ENCODE data around the gene UGT1A10.
"Not testable (repeated sequence)": the region's sequence is repeated elsewhere in the genome, so short reads cannot be mapped to it uniquely, and the experiment has no call there.

The UGT1A10 gene

DNA sequence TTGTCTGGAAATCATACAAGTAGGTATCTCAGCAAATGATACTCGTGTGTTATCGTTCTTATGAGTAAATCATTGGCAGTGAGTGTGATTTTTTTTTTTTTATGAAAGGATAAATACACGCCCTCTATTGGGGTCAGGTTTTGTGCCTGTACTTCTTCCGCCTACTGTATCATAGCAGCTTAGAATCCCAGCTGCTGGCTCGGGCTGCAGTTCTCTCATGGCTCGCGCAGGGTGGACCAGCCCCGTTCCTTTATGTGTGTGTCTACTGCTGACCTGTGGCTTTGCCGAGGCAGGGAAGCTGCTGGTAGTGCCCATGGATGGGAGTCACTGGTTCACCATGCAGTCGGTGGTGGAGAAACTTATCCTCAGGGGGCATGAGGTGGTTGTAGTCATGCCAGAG is at the start of gene UGT1A10:
Gene UGT1A10 (plus strand): TSS at position 143 of the 400 bp plus-strand sequence. CDS start 75 bp downstream, at position 218.
- H3K36me3 ChIP-seq (ENCODE audit: insufficient read depth, low read length); H3K4me2 ChIP-seq (ENCODE audit: low read depth, low read length, poor library complexity, severe bottlenecking); H4K20me1 ChIP-seq (ENCODE audit: insufficient read depth, low read length, poor library complexity, severe bottlenecking); H3K9ac ChIP-seq (ENCODE audit: low read depth, low read length, poor library complexity, severe bottlenecking); H3K27me3 ChIP-seq (ENCODE audit: insufficient read depth, low read length, poor library complexity, severe bottlenecking); H3F3A ChIP-seq (ENCODE audit: low read depth); H3K9me2 ChIP-seq (replicated peaks; ENCODE audit: low read depth, low read length); H3K79me2 ChIP-seq (ENCODE audit: insufficient read depth, low read length); H3K4me3 ChIP-seq (ENCODE audit: low read length, poor library complexity, severe bottlenecking); H3K4me1 ChIP-seq (ENCODE audit: insufficient read depth, low read length, poor library complexity, severe bottlenecking); H3K9me3 ChIP-seq (ENCODE audit: insufficient read depth, low read depth, low read length); H2AFZ ChIP-seq (ENCODE audit: low read length): not testable (repeated sequence)

DNA sequence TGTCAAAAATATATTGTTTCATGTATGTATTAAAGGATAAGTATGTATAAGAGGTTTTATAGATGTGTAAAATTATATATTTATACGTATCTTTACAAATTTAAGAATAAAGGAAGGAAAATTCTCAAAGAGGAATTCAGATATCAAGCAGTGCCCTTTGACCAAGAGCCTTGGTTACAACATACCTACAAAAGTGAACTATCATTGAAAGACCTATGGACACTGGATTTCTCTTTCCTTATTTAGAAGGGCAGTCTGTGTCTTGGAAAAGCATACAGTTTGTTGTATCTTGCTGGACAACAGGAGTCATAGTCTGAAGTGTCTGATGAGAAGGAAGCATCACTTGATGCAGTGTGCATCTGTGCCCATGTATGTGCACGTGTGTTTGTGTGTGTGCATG is 47.8 kb upstream of the UGT1A10 start:
- Histone ChIP-seq H4K20me1 (ENCODE audit: insufficient read depth, low read length, poor library complexity, severe bottlenecking) (no peaks in the 10 kb centered on the region), H3K4me3 (ENCODE audit: low read length, poor library complexity, severe bottlenecking) (no peak overlapping the region), H3K27me3 (ENCODE audit: insufficient read depth, low read length, poor library complexity, severe bottlenecking) (no peaks in the 10 kb centered on the region), H3K4me2 (ENCODE audit: low read depth, low read length, poor library complexity, severe bottlenecking) (no peak overlapping the region), H3K4me1 (ENCODE audit: insufficient read depth, low read length, poor library complexity, severe bottlenecking) (no peaks in the 10 kb centered on the region), H3K9me3 (ENCODE audit: insufficient read depth, low read depth, low read length) (no peaks in the 10 kb centered on the region), H3K9me2 (replicated peaks; ENCODE audit: low read depth, low read length) (no peaks in the 10 kb centered on the region), H3F3A (ENCODE audit: low read depth) (no peaks in the 10 kb centered on the region), H3K79me2 (ENCODE audit: insufficient read depth, low read length) (no peaks in the 10 kb centered on the region), H3K9ac (ENCODE audit: low read depth, low read length, poor library complexity, severe bottlenecking) (no peak overlapping the region), H3K36me3 (ENCODE audit: insufficient read depth, low read length) (no peaks in the 10 kb centered on the region), H2AFZ (ENCODE audit: low read length) (no peak overlapping the region)
- no peak for TF ChIP-seq EZH2phosphoT487 (IDR thresholded peaks at IDR 0.05; ENCODE audit: borderline replicate concordance)
- TF ChIP-seq, protein P1, sequence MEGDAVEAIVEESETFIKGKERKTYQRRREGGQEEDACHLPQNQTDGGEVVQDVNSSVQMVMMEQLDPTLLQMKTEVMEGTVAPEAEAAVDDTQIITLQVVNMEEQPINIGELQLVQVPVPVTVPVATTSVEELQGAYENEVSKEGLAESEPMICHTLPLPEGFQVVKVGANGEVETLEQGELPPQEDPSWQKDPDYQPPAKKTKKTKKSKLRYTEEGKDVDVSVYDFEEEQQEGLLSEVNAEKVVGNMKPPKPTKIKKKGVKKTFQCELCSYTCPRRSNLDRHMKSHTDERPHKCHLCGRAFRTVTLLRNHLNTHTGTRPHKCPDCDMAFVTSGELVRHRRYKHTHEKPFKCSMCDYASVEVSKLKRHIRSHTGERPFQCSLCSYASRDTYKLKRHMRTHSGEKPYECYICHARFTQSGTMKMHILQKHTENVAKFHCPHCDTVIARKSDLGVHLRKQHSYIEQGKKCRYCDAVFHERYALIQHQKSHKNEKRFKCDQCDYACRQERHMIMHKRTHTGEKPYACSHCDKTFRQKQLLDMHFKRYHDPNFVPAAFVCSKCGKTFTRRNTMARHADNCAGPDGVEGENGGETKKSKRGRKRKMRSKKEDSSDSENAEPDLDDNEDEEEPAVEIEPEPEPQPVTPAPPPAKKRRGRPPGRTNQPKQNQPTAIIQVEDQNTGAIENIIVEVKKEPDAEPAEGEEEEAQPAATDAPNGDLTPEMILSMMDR (conservative IDR thresholded peaks at IDR 0.05; ENCODE audit: low read length) = no peak

DNA sequence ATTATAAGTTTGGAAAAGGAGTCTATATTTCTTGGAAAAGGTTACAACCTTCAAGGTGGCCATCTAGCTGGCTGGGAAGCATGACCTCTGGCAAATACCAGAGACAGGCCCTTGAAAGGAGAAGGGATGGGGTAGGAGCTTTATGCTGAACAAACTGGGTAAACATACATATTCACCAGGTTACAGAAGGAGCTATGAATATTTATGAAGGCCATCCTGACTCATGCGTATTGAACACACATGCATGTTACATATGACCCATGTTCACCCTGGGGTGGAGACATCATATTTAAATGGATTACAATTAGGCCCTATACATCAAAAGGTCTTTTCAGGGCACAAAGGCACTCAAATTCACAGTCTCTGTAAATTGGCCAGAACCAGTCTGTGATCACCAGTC is 43.5 kb upstream of the UGT1A10 start:
- H2AFZ ChIP-seq (ENCODE audit: low read length); H3K9ac ChIP-seq (ENCODE audit: low read depth, low read length, poor library complexity, severe bottlenecking); H3K9me3 ChIP-seq (ENCODE audit: insufficient read depth, low read depth, low read length); H3K9me2 ChIP-seq (replicated peaks; ENCODE audit: low read depth, low read length); H3K79me2 ChIP-seq (ENCODE audit: insufficient read depth, low read length); H3F3A ChIP-seq (ENCODE audit: low read depth); H3K27me3 ChIP-seq (ENCODE audit: insufficient read depth, low read length, poor library complexity, severe bottlenecking); H3K36me3 ChIP-seq (ENCODE audit: insufficient read depth, low read length); H3K4me2 ChIP-seq (ENCODE audit: low read depth, low read length, poor library complexity, severe bottlenecking); H3K4me1 ChIP-seq (ENCODE audit: insufficient read depth, low read length, poor library complexity, severe bottlenecking); H3K4me3 ChIP-seq (ENCODE audit: low read length, poor library complexity, severe bottlenecking); H4K20me1 ChIP-seq (ENCODE audit: insufficient read depth, low read length, poor library complexity, severe bottlenecking): not testable (repeated sequence)

DNA sequence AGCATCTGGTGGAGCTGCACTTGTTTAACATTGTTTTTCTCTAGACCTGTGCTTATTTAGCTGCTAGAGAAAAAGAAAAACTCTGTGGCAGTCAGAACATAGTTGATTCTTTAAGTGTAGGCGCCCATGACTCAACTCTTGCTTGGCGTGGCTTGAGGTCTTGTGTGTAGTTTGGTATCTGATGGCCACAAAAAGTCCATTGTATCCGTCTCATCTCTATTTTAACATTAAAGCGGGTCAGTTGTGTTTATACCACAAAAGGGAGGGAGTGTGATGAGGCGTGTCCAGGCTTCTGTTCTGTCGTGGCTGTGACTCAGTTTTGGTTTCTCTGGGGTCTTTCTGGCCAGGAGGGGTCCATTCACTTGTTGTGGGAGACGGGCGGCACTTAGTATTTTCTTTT is 43.0 kb upstream of the UGT1A10 start:
- H3K9me3 ChIP-seq (ENCODE audit: insufficient read depth, low read depth, low read length) = no peaks in the 10 kb centered on the region
- H3K4me3 ChIP-seq (ENCODE audit: low read length, poor library complexity, severe bottlenecking) = no peak overlapping the region
- H3K4me1 ChIP-seq (ENCODE audit: insufficient read depth, low read length, poor library complexity, severe bottlenecking) = no peaks in the 10 kb centered on the region
- H2AFZ ChIP-seq (ENCODE audit: low read length) = no peak overlapping the region
- no peaks in the 10 kb centered on the region for H3K27me3 ChIP-seq (ENCODE audit: insufficient read depth, low read length, poor library complexity, severe bottlenecking)
- H4K20me1 ChIP-seq (ENCODE audit: insufficient read depth, low read length, poor library complexity, severe bottlenecking) = no peaks in the 10 kb centered on the region
- H3F3A ChIP-seq (ENCODE audit: low read depth) = no peaks in the 10 kb centered on the region
- no peak for TF ChIP-seq EZH2phosphoT487 (IDR thresholded peaks at IDR 0.05; ENCODE audit: borderline replicate concordance)
- TF ChIP-seq, protein P1 (conservative IDR thresholded peaks at IDR 0.05; ENCODE audit: low read length) = no peak
- no peaks in the 10 kb centered on the region for H3K9me2 ChIP-seq (replicated peaks; ENCODE audit: low read depth, low read length)
- H3K9ac ChIP-seq (ENCODE audit: low read depth, low read length, poor library complexity, severe bottlenecking) = no peak overlapping the region
- H3K4me2 ChIP-seq (ENCODE audit: low read depth, low read length, poor library complexity, severe bottlenecking) = no peak overlapping the region
- no peaks in the 10 kb centered on the region for H3K36me3 ChIP-seq (ENCODE audit: insufficient read depth, low read length)
- no peaks in the 10 kb centered on the region for H3K79me2 ChIP-seq (ENCODE audit: insufficient read depth, low read length)

Data from Loucy (cell line).